ENCODE data around the gene BTNL2. TPM values are rescaled to one million over a fixed set of nuclear protein-coding genes. Genes with fewer than 3 reads are reported as not detected.

The BTNL2 gene
- total RNA-seq, result not detected in 2 replicates

GRCh38 chr6:32406857-32407256, at the start of gene BTNL2:
BTNL2 (minus strand) TSS chr6:32407181; CDS start chr6:32407123, 58 bp downstream.

GRCh38 chr6:32439602-32440214, 32.7 kb upstream of the BTNL2 start, which contains the start of gene HLA-DRA:
HLA-DRA (plus strand) TSS chr6:32439887; CDS start chr6:32439951, 64 bp downstream.

GRCh38 chr6:32371803-32372202, 35.2 kb downstream of the BTNL2 start, which contains the start of gene TSBP1:
TSBP1 (minus strand) TSS chr6:32371903; CDS start chr6:32371706, 197 bp downstream.

Other genes starting within 250 kb of the BTNL2 start
- gene EGFL8, start 242.6 kb downstream of the BTNL2 start, total RNA-seq, result 1.4 and 1.5 TPM in 2 replicates
- 37.7 and 39.3 TPM in 2 replicates for gene AGPAT1, start 231.1 kb downstream of the BTNL2 start, total RNA-seq
- gene RNF5, start 228.8 kb downstream of the BTNL2 start, total RNA-seq, result 20.5 and 26.7 TPM in 2 replicates
- gene AGER, start 222.9 kb downstream of the BTNL2 start, total RNA-seq, result 0.30 and 0.33 TPM in 2 replicates
- 38.8 and 45.9 TPM in 2 replicates for gene PBX2, start 217.0 kb downstream of the BTNL2 start, total RNA-seq
- gene GPSM3, start 214.5 kb downstream of the BTNL2 start, total RNA-seq, result 1.5 and 1.7 TPM in 2 replicates
- gene NOTCH4, start 183.1 kb downstream of the BTNL2 start, total RNA-seq, result 0.65 and 0.96 TPM in 2 replicates
- gene TSBP1, start 35.3 kb downstream of the BTNL2 start, total RNA-seq, result not detected in 2 replicates
- gene HLA-DRA, start 32.7 kb upstream of the BTNL2 start, total RNA-seq, result 0.07 and 5.2 TPM in 2 replicates
- not detected in 2 replicates for gene HLA-DRB5, start 123.1 kb upstream of the BTNL2 start, total RNA-seq
- 1.3 TPM in 1 of 2 replicates, not detected in the other for gene HLA-DRB1, start 182.7 kb upstream of the BTNL2 start, total RNA-seq
- 0.20 TPM in 1 of 2 replicates, not detected in the other for gene HLA-DQA1, start 230.2 kb upstream of the BTNL2 start, total RNA-seq